CD1c-positive myeloid dendritic cell (primary cell): ENCODE results near the gene EPHA6.

ENCODE experiments used
- DNase-seq: peaks from one replicate; pipeline ENCODE4 v3.0.0-alpha.2; 2016; ENCODE audit errors: extremely low spot score

EPHA6 gene

GRCh38 chr3:97699889-97700288 is 885.5 kb downstream of the EPHA6 start:
- DNase-seq, result no peak

- DNase-seq, result no peak
Observed at GRCh38 chr3:97705764-97706163, 891.4 kb downstream of the EPHA6 start.

- no peak for DNase-seq
Observed at GRCh38 chr3:97706226-97706625, 891.8 kb downstream of the EPHA6 start.

DNA sequence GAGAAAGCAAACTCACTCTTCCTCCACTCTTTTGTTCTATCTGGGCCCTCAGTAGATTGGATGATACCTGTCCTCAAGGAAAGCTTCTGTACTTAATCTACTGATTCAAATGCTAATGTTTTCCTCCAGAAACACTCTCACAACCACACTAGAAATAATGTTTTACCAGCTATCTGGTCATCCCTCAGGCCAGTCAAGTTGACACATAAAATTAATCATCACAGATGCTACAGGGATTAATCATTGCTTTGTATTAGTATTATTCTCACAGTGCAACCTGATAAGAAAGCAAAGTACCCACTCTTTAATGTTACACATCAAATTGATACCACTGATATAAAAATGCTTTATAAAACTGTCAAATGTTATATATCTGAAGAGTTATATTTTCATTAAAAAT is 897.3 kb downstream of the EPHA6 start:
- no peak for DNase-seq

- no peak for DNase-seq
Observed at GRCh38 chr3:97712919-97713318, 898.5 kb downstream of the EPHA6 start.

GRCh38 chr3:97713634-97714033 is 899.2 kb downstream of the EPHA6 start:
- no peak for DNase-seq

- DNase-seq, result peak; percentile 72
Observed at GRCh38 chr3:97719156-97719821, 904.9 kb downstream of the EPHA6 start.

DNA sequence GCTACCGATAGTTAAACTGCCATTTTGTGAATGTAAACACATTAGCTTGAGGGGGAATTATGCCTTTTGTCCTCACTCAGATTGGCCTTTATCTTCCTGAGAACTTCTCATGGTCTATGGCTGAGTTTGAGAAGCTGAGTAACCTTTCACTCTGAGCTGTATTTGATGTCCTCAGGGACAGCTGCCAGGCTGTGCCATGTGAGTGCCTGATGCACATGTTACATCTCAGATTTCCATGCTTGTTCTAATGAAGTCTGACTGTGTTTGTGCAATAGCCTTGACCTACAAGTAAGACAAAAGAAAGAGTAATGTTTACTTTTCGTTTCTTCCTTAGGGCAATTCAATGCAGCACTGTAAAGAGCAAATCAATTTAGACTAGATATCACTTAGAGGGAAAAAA is 906.0 kb downstream of the EPHA6 start:
- DNase-seq, result no peak

GRCh38 chr3:97721446-97721845 is 907.1 kb downstream of the EPHA6 start:
- DNase-seq, result no peak

DNA sequence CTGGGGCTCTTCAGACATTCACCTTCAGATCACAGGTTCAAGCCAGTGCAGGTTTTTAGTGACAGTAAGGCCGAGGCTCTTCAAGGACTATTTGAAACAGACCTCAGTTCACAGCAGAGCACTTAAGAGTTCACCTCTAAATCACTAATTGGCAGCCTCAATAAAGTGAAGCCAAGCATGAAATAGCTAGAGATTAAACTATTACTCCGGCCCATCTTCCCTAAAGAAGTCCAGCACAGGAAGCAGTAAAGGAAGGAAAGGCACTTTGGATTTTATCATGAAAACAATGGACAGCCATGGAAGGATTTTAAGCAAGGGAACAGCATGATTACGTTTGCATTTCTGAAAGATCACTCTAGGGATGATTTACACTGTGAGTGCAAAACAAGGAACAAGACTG is 922.5 kb downstream of the EPHA6 start:
- no peak for DNase-seq

- DNase-seq, result no peak
Observed at GRCh38 chr3:97738761-97739160, 924.4 kb downstream of the EPHA6 start.

DNA sequence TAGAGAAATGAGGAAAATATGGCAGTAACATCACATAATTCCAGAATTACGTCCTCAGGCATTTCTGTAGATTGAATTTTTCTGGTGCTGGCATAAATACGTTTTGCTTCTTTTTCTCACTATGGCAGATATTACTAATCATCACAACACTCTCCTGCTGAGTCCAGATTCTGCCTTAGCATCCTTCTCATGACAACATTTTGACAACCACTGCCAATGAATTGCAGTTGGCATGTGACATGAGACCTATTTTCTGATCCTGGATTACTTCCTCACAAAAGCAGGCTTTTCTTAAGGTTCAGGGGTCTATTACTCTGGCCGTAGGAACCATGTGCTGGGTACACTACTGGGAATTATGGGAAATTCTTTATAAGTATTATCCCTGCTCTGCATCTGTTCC is 927.6 kb downstream of the EPHA6 start:
- DNase-seq, result no peak

DNA sequence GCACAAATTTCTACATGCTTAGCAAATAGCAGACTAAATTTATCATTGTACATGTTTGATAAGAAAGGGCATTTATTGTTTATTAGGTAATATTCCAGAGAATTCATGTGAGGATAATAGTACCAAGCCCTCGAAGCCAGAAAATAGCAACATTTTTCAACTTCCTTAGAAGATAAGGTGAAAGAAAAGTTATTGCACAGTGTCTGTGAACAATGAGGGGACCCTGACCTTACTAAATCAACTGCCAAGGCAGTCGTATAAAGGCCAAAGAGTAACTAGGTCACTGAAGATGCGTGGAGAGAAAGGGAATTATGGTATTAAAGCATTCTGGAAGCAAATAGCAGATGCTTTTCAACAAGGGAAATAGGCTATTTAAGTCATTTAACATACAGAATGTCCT is 929.9 kb downstream of the EPHA6 start:
- no peak for DNase-seq

DNA sequence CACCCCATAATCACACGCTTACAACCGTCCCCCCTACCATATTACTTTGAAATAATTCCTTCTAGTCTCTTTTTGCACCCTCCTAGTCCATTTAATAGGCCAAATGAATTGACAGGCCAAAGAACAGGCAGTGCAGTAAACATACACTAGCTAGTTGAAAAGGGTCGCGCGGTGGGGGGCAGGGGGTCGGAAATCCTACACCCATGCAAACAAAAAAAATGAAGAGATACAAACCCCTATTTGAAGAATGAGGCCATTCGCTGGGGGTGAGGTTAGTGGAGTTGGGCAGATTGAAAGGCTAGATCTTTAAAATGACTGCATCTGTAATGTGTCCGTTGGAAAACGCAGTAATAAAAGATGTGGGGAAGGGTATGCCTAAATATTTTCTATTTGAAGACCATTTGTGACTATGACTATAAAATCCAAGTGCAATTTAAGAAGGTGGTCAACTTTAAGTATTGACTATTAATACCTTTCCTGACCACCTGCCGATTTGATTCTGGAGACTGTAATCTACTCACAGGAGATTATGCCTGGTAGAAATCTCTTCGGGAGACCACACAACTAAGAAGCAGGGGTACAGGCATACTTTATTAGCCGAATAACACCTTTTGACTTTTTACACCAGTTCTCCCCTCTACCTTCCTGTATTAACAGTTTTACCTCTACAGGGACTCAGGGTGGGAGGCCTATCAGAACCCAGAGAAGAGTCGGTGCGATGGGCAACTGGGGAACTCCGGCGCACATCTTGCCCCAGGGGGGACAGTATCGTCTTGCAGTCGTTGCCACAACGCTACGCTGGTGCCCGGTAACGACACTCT is 949.4 kb downstream of the EPHA6 start:
- no peak for DNase-seq

DNA sequence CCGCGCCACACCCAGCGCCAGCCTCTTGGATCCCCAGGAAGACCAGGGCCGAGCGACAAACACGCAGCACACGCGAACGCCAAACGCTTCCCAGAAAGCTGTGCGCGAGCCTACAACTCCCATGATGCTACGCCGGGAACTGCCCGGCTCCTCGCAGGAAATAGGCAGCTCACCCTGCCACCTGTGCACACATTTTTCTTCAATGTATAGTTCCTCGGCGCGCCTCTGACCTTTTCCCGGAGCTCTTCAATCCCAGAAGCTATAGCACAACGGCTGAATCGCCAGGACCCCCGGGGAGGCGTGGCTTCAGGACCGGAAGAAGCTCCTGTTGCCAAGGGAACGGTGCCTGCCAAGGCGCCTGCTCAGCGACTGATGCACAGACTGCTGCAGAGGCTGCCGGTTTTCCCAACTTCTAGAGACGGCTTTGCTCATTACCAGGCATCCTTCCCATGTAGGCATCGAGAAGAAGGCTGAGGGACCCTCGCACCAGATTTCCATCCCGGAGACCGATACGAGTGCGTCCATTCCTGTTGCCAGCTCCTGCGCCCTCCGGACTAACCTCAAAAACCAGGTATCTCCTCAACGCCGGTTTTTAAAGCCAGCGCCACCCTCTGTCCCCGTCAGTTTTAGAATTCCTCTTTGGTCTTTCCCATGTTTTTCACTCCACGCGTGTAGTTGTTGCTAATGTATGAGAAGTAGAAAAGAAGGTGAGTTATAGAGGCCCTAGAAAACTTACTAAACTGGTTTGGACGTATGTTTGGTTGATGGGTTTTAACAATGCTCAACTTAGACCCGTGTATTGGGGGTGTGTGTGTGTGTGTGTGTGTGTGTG is 950.2 kb downstream of the EPHA6 start, which contains the start of gene ARL6:
TSS of gene ARL6 (plus strand) at position 352 of the 832 bp plus-strand sequence. CDS start 3,350 bp downstream, outside the sequence.
- DNase-seq, result peak; percentile 80

DNA sequence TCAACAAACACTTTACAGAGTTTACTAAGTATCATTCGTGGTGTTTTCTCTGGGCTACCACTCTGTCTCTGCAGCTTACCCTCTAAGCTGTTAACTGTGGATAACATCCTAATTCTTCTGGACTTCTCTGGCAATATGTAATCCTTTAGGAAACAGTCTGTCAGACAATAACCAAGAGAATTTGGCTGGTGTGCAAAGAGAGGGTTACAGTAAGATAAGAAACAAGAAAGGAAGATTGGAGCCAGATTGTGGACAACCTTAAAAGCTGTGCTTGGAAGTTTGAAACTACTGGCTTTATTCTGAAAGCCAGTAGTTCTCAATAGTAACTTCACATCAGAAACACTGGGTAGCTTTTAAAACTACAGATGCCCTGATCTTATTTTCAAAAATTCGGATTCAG is 950.9 kb downstream of the EPHA6 start:
- DNase-seq, result no peak

DNA sequence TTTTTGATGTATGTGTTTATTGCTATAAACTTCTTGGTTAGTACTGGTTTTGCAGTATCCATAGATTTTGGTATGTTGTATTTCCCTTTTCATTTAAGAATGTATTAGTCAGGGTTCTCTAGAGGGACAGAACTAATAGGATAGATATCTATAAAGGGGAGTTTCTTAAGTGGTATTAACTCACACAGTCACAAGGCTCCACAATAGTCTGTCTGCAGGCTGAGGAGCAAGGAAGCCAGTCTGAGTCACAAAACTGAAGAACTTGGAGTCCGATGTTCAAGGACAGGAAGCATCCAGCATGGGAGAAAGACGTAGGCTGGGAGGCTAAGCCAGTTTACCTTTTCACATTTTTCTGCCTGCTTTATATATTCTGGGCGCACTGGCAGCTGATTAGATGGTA is 958.5 kb downstream of the EPHA6 start:
- no peak for DNase-seq

DNA sequence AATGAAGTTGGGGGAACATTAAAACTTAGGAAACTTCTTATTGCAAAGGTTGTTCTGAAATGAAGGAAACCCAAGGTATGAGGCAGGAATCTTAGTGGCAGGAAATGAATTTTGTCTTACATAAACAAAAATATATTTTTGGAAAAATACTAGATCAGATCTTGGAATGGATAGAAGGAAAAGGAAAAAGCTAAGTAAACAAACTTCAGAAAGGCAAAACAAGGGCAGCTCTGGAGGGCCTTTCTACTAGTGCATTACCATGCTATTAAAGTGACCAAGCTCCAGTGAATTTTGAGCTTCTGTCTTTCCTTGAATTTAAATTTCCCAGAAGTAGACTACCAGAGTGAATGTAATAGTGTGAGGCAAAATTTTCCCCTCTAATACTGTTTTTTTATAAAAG is 963.8 kb downstream of the EPHA6 start:
- DNase-seq, result no peak

GRCh38 chr3:97793420-97794019 is 979.1 kb downstream of the EPHA6 start:
- peak; percentile 70 for DNase-seq

DNA sequence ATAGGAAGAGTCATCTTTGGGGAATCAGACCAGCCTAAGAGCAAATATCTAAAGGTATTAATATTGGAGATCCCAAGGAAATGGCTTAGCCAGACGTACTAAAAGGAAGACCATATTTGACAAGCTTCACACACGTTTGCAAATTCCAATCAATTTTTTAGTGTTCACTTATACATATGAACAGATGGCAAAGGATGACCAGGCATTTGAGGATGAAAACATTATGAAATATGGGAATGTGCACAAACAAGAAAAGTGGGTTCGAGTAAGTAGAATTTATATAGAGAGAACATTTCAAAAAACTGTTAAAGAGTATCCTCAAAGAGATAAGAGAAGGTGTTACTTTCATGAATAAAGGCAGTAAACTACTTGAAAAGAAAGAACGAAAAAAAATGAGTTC is 981.6 kb downstream of the EPHA6 start:
- no peak for DNase-seq
